HepG2 (cell line): Measurements from ENCODE around the gene GJC1. TPM values are rescaled to one million over a fixed set of nuclear protein-coding genes. Genes with fewer than 3 reads are reported as not detected.

Experiments used
- ASH2L ChIP-seq: fragments of 300-600, 200-600 bp; sonication (generic); IDR thresholded peaks from 2 replicates; pipeline ENCODE4 v1.7.0; 2017; ENCODE audit warnings: low read depth, mild to moderate bottlenecking, moderate library complexity, mixed read lengths, low read length; ENCODE audit not compliant: insufficient read length
- CBX2 ChIP-seq, 2 experiments: fragments of 200-600 bp in 1 of 2; sonication (generic); formaldehyde crosslinking in 1 of 2; IDR thresholded peaks; 2 replicates each; pipeline versions ENCODE4 v1.7.0 to v1.8.1; 2018 to 2022; ENCODE audit warnings: low read depth in 2 of 2, low read length in 1 of 2, mild to moderate bottlenecking in 1 of 2, missing genetic modification reagents in 1 of 2
- DR1 ChIP-seq: sonication (generic); formaldehyde crosslinking; IDR thresholded peaks from 2 replicates; pipeline ENCODE4 v1.8.0; 2021; ENCODE audit warnings: mild to moderate bottlenecking, missing genetic modification reagents, inconsistent platforms
- ELK4 ChIP-seq: sonication (generic); formaldehyde crosslinking; IDR thresholded peaks from 2 replicates; pipeline ENCODE4 v1.9.0; 2021; ENCODE audit warnings: missing genetic modification reagents, borderline replicate concordance
- FOXP4 ChIP-seq: sonication (generic); formaldehyde crosslinking; IDR thresholded peaks from 2 replicates; pipeline ENCODE4 v1.4.0; 2020; ENCODE audit warnings: missing genetic modification reagents
- HNF1B ChIP-seq: sonication (generic); formaldehyde crosslinking; IDR thresholded peaks from 2 replicates; pipeline ENCODE4 v1.5.1; 2020; ENCODE audit warnings: mild to moderate bottlenecking, moderate library complexity, missing genetic modification reagents
- KAT8 ChIP-seq: IDR thresholded peaks from 2 replicates; pipeline ENCODE4 v1.6.1; 2016; ENCODE audit warnings: missing genetic modification reagents, missing compliant biosample characterization
- ZFP41 ChIP-seq: sonication (generic); formaldehyde crosslinking; IDR thresholded peaks from 2 replicates; pipeline ENCODE4 v1.4.0; 2020; ENCODE audit warnings: mild to moderate bottlenecking, missing genetic modification reagents, borderline replicate concordance
- ZNF564 ChIP-seq: sonication (generic); formaldehyde crosslinking; IDR thresholded peaks from 2 replicates; pipeline ENCODE4 v1.8.1; 2023; ENCODE audit warnings: mild to moderate bottlenecking, missing genetic modification reagents
- ZNF577 ChIP-seq: sonication (generic); formaldehyde crosslinking; IDR thresholded peaks from 2 replicates; pipeline ENCODE4 v1.4.0; 2020; ENCODE audit warnings: mild to moderate bottlenecking, low read depth, missing genetic modification reagents, borderline replicate concordance
- ZNF75D ChIP-seq: sonication (generic); formaldehyde crosslinking; IDR thresholded peaks from 2 replicates; pipeline ENCODE4 v1.8.1; 2023; ENCODE audit warnings: missing genetic modification reagents, mild to moderate bottlenecking, borderline replicate concordance
- polyA plus RNA-seq, 8 experiments: library from polyadenylated mRNA; depleted of rRNA in 3 of 8; stranded (reverse) in 7 of 8; unstranded in 1 of 8; fragments of >200 nt; fragmentation: Illumina TruSeq in 4 of 8; extraction: Trizol in 4 of 8; gene quantifications; 2 replicates each; pipeline versions ENCODE4 v1.2.1 to v1.2.3, GENCODE V29; 2011 to 2016; ENCODE audit warnings: low read depth in 4 of 8, missing spikeins in 1 of 8, mixed read lengths in 1 of 8; ENCODE audit not compliant: insufficient read depth in 1 of 8
- total RNA-seq, 5 experiments: library from RNA; depleted of rRNA; stranded (reverse); fragments of >200 nt; fragmentation: Illumina TruSeq; extraction: Trizol; gene quantifications; 2 replicates each; pipeline ENCODE4 v1.2.3, GENCODE V29; 2016; ENCODE audit warnings: low read depth in 1 of 5

GJC1 gene
- total and polyA plus RNA-seq, 2 of the 13 experiments (the other 11 are each of a cell fraction or from before 2014, with no cell fraction given): 1.7 TPM

- TF ChIP-seq ELK4 (CRISPR knock-in tag) (no peak), FOXP4 (CRISPR knock-in tag) (no peak), KAT8 (CRISPR knock-in tag) (no peak), ASH2L (no peak), ZNF577 (CRISPR knock-in tag) (no peak), ZNF564 (CRISPR knock-in tag) (no peak), ZNF75D (no peak), DR1 (CRISPR knock-in tag) (no peak), CBX2 (IDR thresholded peaks at IDR 0.05; ENCODE audit: low read depth, low read length) (no peak), CBX2 (CRISPR knock-in tag; IDR thresholded peaks at IDR 0.05; ENCODE audit: low read depth) (no peak), ZFP41 (CRISPR knock-in tag) (no peak), HNF1B (CRISPR knock-in tag) (no peak)
These were observed 45.7 kb upstream of the GJC1 start (continued) for GRCh38 chr17:44875761-44876160.
